Activated CD8-positive, alpha-beta T cell treated with anti-CD3 and anti-CD28 coated beads for 36 hours (primary cell): Measurements from ENCODE around the gene CPLANE1. TPM values are rescaled to one million over a fixed set of nuclear protein-coding genes. Genes with fewer than 3 reads are reported as not detected.

Source experiments
- ATAC-seq: fragments of 200-7000 bp; cut with Tn5 transposase; one replicate; pipeline ENCODE4 v1.10.0; 2021; ENCODE audit warnings: mild to moderate bottlenecking, moderate library complexity
- CTCF ChIA-PET: fragments of 350-600 bp; sonication (Branson Sonifier 250); formaldehyde crosslinking; loops from one replicate; lab custom pipeline; 2021; ENCODE audit warnings: antibody characterized with exemption; lab: Charles Lee
- POLR2A ChIA-PET: fragments of 350-600 bp; sonication (Branson Sonifier 250); formaldehyde crosslinking; loops from one replicate; lab custom pipeline; 2021; ENCODE audit warnings: antibody characterized with exemption; lab: Charles Lee
- DNase-seq: peaks from one replicate; pipeline ENCODE4 v3.0.0-alpha.2; 2020
- H3K27ac Mint-ChIP-seq: one replicate; pipeline ENCODE4 v1.8.0; 2021; ENCODE audit warnings: mild to moderate bottlenecking, mixed read lengths
- H3K27me3 Mint-ChIP-seq: one replicate; pipeline ENCODE4 v1.8.0; 2021; ENCODE audit warnings: mixed read lengths
- H3K36me3 Mint-ChIP-seq: one replicate; pipeline ENCODE4 v1.8.0; 2021; ENCODE audit warnings: low read depth, mixed read lengths
- H3K4me1 Mint-ChIP-seq: one replicate; pipeline ENCODE4 v1.8.0; 2021; ENCODE audit warnings: low read depth, mixed read lengths
- H3K4me3 Mint-ChIP-seq: one replicate; pipeline ENCODE4 v1.8.0; 2021; ENCODE audit warnings: mild to moderate bottlenecking, moderate library complexity, mixed read lengths
- H3K9me3 Mint-ChIP-seq: one replicate; pipeline ENCODE4 v1.8.0; 2021; ENCODE audit warnings: mixed read lengths
- intact Hi-C: fragments of 100-400 bp; cut with micrococcal nuclease; formaldehyde crosslinking; loops from one replicate; pipeline ENCODE4 v1.10.0; 2022
- total RNA-seq, 2 experiments: library from RNA; stranded (reverse); gene quantifications; one replicate each; pipeline ENCODE4 v1.2.3, GENCODE V29; 2021
- TF ChIP-seq, protein P1 (sequence below): fragments of 200-600 bp; IDR thresholded peaks from one replicate; pipeline ENCODE4 v1.8.0; 2022; ENCODE audit warnings: antibody characterized with exemption, mild to moderate bottlenecking

CPLANE1 gene
- total RNA-seq, 2 experiments from 2014 or later, result 4.8 to 4.9 TPM

DNA sequence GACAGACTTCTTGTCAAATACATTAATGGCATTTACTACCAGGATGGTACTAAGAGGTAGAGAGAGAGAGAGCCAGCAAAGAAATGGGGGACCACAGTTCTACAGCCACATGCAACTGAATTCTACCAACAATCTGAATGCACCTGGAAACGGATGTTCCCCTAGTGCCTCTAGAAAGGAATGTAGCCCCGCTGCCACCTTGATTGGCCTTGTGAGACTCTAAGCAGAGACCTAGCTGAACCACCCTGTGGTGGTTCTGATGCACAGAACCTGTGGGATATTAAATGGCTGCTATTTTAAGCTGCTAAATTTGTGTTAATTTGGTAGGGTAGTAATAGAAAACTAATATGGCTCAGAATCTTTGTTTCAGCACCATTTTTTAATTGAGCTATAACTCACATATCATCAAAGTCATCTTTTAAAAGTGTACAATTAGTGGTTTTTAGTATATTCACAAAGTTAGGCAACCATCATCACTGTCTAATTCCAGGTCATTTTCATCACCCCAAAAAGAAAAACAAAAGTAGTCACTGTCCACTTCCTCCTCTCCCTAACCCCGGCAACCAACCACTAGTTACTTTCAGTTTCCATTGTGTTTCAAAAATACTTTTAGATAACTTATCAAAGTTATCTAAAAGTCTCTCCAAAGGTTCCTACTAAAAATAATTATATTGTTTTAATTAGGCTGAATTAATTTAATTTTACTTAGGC lies 51.7 kb downstream of the CPLANE1 start:
- H3K4me1 Mint-ChIP-seq, result peaks cover 20% of the 10 kb centered on the region
- ChIA-PET CTCF (no interaction called here), POLR2A (interaction anchor here (1.0 kb wide), 1 partner anchor 12 kb away, joined by 3 read pairs; no protein-coding TSS in a partner anchor)
- H3K27me3 Mint-ChIP-seq, result no peaks in the 10 kb centered on the region
- peak overlapping the region; percentile 89 for H3K27ac Mint-ChIP-seq
- TF ChIP-seq, protein P1, sequence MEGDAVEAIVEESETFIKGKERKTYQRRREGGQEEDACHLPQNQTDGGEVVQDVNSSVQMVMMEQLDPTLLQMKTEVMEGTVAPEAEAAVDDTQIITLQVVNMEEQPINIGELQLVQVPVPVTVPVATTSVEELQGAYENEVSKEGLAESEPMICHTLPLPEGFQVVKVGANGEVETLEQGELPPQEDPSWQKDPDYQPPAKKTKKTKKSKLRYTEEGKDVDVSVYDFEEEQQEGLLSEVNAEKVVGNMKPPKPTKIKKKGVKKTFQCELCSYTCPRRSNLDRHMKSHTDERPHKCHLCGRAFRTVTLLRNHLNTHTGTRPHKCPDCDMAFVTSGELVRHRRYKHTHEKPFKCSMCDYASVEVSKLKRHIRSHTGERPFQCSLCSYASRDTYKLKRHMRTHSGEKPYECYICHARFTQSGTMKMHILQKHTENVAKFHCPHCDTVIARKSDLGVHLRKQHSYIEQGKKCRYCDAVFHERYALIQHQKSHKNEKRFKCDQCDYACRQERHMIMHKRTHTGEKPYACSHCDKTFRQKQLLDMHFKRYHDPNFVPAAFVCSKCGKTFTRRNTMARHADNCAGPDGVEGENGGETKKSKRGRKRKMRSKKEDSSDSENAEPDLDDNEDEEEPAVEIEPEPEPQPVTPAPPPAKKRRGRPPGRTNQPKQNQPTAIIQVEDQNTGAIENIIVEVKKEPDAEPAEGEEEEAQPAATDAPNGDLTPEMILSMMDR, result no peak
- H3K36me3 Mint-ChIP-seq, result peaks cover 11% of the 10 kb centered on the region
- H3K4me3 Mint-ChIP-seq, result peak overlapping the region; percentile 61
- intact Hi-C loops, result no loop called here
- no peaks in the 10 kb centered on the region for H3K9me3 Mint-ChIP-seq
- peak; percentile 23 for DNase-seq
- peak; percentile 76 for ATAC-seq

DNA sequence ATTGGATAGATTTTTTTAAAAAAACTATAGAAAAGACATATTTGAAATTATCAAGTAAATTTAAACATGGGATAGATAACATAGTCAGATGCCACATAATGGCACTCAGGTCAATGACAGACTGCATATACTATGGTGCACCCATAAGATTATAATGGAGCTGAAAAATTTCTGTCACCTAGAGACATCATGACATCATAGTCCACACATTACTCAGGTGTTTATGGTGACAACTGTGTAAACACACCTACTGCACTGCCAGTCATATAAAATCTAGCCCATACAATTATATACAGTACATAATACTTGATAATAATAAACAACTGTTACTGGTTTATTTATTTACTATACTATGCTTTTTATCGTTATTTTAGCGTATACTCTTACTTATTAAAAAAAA lies 58.6 kb downstream of the CPLANE1 start:
- ChIA-PET CTCF (interaction anchor here (0.6 kb wide), 1 partner anchor 26 kb away, joined by 3 read pairs; no protein-coding TSS in a partner anchor), POLR2A (no interaction called here)
- ATAC-seq, result no peak
- Mint-ChIP-seq H3K4me1 (no peaks in the 10 kb centered on the region), H3K4me3 (no peak overlapping the region), H3K9me3 (no peaks in the 10 kb centered on the region), H3K27me3 (no peaks in the 10 kb centered on the region), H3K36me3 (peaks cover 7% of the 10 kb centered on the region), H3K27ac (no peak overlapping the region)
- intact Hi-C loops, result no loop called here
- no peak for DNase-seq
- TF ChIP-seq, protein P1, result no peak

DNA sequence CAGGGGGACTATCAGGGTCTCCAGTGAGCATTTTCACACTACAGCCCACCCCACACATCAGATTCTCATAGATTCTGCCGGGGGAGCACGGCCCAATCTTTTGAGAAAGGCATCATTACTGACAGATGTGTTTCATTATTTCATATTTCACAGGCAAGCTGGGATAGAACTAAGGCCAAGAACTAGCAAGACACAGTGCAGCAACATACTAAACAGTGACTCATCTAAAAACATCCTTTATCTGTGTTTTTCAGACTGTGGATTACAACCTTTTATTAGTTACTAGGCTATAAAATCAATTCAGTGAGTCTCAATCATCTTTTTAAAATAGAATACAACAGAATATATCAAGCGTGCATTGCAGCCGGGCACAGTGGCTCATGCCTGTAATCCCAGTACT lies 59.8 kb downstream of the CPLANE1 start:
- Mint-ChIP-seq H3K27me3 (no peaks in the 10 kb centered on the region), H3K4me1 (no peaks in the 10 kb centered on the region), H3K36me3 (peaks cover 6% of the 10 kb centered on the region), H3K9me3 (no peaks in the 10 kb centered on the region), H3K27ac (no peak overlapping the region), H3K4me3 (no peak overlapping the region)
- TF ChIP-seq, protein P1, result no peak
- DNase-seq, result no peak
- CTCF ChIA-PET, result no interaction called here
- ATAC-seq, result no peak
- intact Hi-C loops, result no loop called here
- POLR2A ChIA-PET, result no interaction called here

DNA sequence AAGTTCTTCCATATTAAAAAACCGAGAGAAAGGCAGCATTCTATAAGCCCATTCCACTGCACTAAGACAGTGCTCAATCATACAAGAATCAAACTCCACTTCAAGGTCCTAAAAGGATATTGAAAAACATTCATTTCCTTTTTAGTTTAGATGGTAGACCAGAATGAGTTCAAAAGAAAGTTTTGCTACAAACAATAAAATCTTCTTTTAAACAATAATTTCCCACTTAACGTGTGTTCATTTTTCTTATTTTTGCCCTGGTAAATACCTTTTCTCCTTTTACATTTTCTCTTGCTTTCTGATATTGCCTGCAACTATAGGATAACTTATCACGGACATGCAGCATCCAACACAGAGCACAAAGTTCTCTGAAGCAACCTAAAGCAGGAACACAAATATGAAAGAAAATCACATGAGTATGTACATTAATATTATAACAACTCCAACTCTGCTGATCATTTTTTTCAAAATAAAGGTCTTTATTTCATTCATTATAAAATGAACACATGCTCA lies 61.7 kb downstream of the CPLANE1 start:
- H3K4me1 Mint-ChIP-seq, result no peaks in the 10 kb centered on the region
- H3K9me3 Mint-ChIP-seq, result no peaks in the 10 kb centered on the region
- ATAC-seq, result no peak
- no peak overlapping the region for H3K27ac Mint-ChIP-seq
- DNase-seq, result no peak
- intact Hi-C loops, result no loop called here
- TF ChIP-seq, protein P1, result no peak
- no peaks in the 10 kb centered on the region for H3K27me3 Mint-ChIP-seq
- ChIA-PET CTCF (no interaction called here), POLR2A (no interaction called here)
- H3K36me3 Mint-ChIP-seq, result peaks cover 9% of the 10 kb centered on the region
- H3K4me3 Mint-ChIP-seq, result no peak overlapping the region

DNA sequence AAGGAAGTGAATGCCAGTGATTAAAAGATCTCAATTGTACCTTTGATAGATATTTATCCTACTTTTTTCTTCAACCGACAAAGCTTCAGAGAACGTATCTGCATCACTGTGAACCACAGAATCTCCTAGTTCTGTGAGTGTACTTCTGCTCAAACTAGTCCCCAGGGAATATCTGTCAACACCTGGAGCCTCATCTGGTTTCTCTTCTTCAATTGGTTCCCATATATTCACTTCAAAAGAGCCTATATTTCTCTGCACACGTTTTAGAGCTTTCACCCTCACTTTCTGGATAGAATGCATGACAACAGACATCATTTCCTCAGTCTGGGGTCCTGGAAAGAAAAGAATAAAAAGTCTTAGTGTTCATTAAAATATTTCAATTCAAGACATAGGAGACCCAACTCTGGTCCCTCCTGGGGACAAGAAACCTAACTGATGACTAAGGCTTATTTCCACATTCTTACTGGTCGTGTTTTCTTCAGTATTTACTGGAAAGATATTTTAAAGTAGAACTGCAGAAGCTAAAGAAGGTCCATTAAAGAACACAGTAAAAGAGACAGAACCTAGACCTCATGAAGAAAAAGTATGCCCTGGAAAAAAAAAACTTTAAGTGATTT lies 64.3 kb downstream of the CPLANE1 start:
- Mint-ChIP-seq H3K4me1 (peaks cover 5% of the 10 kb centered on the region), H3K9me3 (no peaks in the 10 kb centered on the region), H3K4me3 (no peak overlapping the region), H3K36me3 (peaks cover 9% of the 10 kb centered on the region), H3K27me3 (no peaks in the 10 kb centered on the region), H3K27ac (no peak overlapping the region)
- ATAC-seq (no peak), DNase-seq (no peak)
- CTCF ChIA-PET, result no interaction called here
- POLR2A ChIA-PET, result no interaction called here
- TF ChIP-seq, protein P1, result no peak
- intact Hi-C loops, result no loop called here
